PC-9 (cell line): ENCODE results near the gene SEMA5A.

ENCODE experiments used
- CTCF ChIP-seq: fragments of 200-600 bp; sonication (generic); conservative IDR thresholded peaks from 2 replicates; pipeline ENCODE4 v1.6.1; 2017; ENCODE audit warnings: mixed run types, antibody characterized with exemption, mild to moderate bottlenecking, moderate library complexity
- EZH2 ChIP-seq: fragments of 200-600 bp; sonication (generic); IDR thresholded peaks from 2 replicates; pipeline ENCODE4 v1.8.0; 2017; ENCODE audit warnings: antibody characterized with exemption, low read depth

- TF ChIP-seq CTCF (no peak), EZH2 (no peak)
These were observed 120.2 kb downstream of the SEMA5A start for GRCh38 chr5:9425710-9426109.
